NB4 (cell line): ENCODE measurements around the gene GRAMD2B.

Experiments
- DNase-seq: peaks from one replicate; pipeline ENCODE4 v3.0.0; 2010; ENCODE audit warnings: low read depth
- H3K4me3 ChIP-seq: one replicate; pipeline ENCODE4 v1.5.1; 2011; ENCODE audit warnings: mild to moderate bottlenecking, low read depth, low read length, moderate library complexity
- MYC ChIP-seq: IDR thresholded peaks from 2 replicates; pipeline ENCODE4 v1.6.1; 2011; ENCODE audit warnings: low read depth, low read length
- POLR2A ChIP-seq: IDR thresholded peaks from 2 replicates; pipeline ENCODE4 v1.6.1; 2011; ENCODE audit warnings: mild to moderate bottlenecking; ENCODE audit not compliant: insufficient read length; ENCODE audit errors: extremely low read depth
- TF ChIP-seq, protein P1 (sequence below): IDR thresholded peaks from one replicate; pipeline ENCODE4 v1.5.1; 2012; ENCODE audit warnings: low read depth, low read length
- TF ChIP-seq, protein P2 (sequence below): IDR thresholded peaks from 2 replicates; pipeline ENCODE4 v1.6.1; 2011; ENCODE audit warnings: low read depth, low read length

The GRAMD2B gene

DNA sequence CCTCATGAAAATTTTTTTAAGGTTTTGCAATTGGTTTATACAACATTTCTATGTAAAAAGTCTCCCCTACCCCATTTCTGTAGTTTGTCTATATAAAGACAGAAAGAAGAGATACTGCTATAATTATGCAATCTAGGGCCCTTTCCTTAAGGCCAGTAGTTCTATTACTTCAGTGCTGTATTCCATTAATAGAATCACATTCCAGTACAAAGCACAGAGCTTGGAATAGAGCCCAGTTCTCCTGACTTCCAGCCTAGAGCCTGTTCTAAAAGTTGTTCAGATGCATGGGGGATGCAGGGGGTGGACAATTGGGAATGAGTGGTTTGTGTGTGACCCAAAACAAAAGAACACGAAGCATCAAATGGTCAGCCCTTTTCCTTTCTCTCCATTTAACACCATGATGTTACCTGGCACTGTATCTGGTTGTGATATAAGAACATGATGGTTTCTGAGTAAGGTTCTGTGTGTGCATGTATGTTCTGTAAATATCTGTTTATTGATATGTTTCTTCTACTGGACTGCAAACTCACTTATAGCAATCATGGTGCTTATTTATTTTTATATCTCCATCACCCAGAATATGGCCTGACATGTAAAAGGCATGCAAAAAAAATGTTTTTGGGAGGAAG is 8.2 kb upstream of the GRAMD2B start:
- TF ChIP-seq, protein P1, sequence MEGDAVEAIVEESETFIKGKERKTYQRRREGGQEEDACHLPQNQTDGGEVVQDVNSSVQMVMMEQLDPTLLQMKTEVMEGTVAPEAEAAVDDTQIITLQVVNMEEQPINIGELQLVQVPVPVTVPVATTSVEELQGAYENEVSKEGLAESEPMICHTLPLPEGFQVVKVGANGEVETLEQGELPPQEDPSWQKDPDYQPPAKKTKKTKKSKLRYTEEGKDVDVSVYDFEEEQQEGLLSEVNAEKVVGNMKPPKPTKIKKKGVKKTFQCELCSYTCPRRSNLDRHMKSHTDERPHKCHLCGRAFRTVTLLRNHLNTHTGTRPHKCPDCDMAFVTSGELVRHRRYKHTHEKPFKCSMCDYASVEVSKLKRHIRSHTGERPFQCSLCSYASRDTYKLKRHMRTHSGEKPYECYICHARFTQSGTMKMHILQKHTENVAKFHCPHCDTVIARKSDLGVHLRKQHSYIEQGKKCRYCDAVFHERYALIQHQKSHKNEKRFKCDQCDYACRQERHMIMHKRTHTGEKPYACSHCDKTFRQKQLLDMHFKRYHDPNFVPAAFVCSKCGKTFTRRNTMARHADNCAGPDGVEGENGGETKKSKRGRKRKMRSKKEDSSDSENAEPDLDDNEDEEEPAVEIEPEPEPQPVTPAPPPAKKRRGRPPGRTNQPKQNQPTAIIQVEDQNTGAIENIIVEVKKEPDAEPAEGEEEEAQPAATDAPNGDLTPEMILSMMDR: no peak
- TF ChIP-seq, protein P2, sequence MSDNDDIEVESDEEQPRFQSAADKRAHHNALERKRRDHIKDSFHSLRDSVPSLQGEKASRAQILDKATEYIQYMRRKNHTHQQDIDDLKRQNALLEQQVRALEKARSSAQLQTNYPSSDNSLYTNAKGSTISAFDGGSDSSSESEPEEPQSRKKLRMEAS: no peak
- no peak for TF ChIP-seq POLR2A
- no peak for DNase-seq

GRCh38 chr5:126415789-126416188 is 7.4 kb upstream of the GRAMD2B start:
- H3K4me3 ChIP-seq: no peak overlapping the region
- no peak for DNase-seq
- TF ChIP-seq, protein P2: no peak
- TF ChIP-seq POLR2A (no peak), MYC (no peak)
- TF ChIP-seq, protein P1: no peak

More for the DNA sequence above, 8.2 kb upstream of the GRAMD2B start:
- H3K4me3 ChIP-seq: no peak overlapping the region

GRCh38 chr5:126416266-126416925 is 6.8 kb upstream of the GRAMD2B start:
- no peak overlapping the region for H3K4me3 ChIP-seq
- DNase-seq: no peak
- no peak for TF ChIP-seq POLR2A
- no peak for TF ChIP-seq MYC

DNA sequence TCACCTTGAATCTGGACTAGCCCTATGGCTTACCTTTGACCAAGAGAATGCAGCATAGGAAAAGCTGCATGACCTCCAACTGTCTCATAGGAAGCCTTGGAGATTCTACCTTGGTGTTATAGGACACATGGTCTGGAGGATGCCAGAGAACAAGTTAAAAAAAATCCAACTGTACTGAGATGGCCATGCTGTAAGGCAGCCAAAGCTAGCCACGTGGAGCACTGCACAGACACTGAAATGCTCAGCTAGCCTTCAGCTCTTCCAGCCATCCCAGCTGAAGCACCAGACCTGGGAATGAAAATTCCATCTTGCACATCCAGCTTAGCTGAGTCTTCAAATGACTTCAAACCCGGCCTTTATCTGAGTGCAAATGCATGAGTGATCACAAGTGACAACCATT is 6.0 kb upstream of the GRAMD2B start:
- DNase-seq: no peak
- TF ChIP-seq POLR2A (no peak), MYC (no peak)
- TF ChIP-seq, protein P2: no peak
- TF ChIP-seq, protein P1: no peak

GRCh38 chr5:126419102-126419501 is 4.1 kb upstream of the GRAMD2B start:
- DNase-seq: no peak
- no peak overlapping the region for H3K4me3 ChIP-seq
- TF ChIP-seq, protein P2: no peak
- TF ChIP-seq POLR2A (no peak), MYC (no peak)
- TF ChIP-seq, protein P1: no peak

More for the DNA sequence above, 6.0 kb upstream of the GRAMD2B start:
- H3K4me3 ChIP-seq: no peak overlapping the region

GRCh38 chr5:126428421-126428820 is 5.2 kb downstream of the GRAMD2B start:
- TF ChIP-seq MYC (no peak), POLR2A (no peak)
- TF ChIP-seq, protein P2: no peak
- DNase-seq: no peak
- no peak overlapping the region for H3K4me3 ChIP-seq

- TF ChIP-seq, protein P1: no peak
- no peak for TF ChIP-seq MYC
- no peak for TF ChIP-seq POLR2A
- TF ChIP-seq, protein P2: no peak
- DNase-seq: no peak
- no peak overlapping the region for H3K4me3 ChIP-seq
Observed at GRCh38 chr5:126430631-126431030, 7.4 kb downstream of the GRAMD2B start.
